Fibroblast of pulmonary artery (primary cell): ENCODE results near the gene ARNT2.

ENCODE experiments used
- DNase-seq: peaks from one replicate; pipeline ENCODE4 v3.0.0-alpha.2; 2010; ENCODE audit warnings: low read depth
- H3K4me3 ChIP-seq: replicated peaks from 2 replicates; pipeline ENCODE4 v1.5.1; 2011; ENCODE audit warnings: low read depth, mild to moderate bottlenecking, control low read depth, low read length, moderate library complexity
- CTCF ChIP-seq: IDR thresholded peaks from 2 replicates; pipeline ENCODE4 v1.5.1; 2011; ENCODE audit warnings: mild to moderate bottlenecking, control low read depth, low read length, inconsistent platforms; ENCODE audit errors: missing control alignments

Gene ARNT2

GRCh38 chr15:80476036-80476435 is 71.9 kb downstream of the ARNT2 start:
- no peak for DNase-seq
- no peak overlapping the region for H3K4me3 ChIP-seq
- no peak for TF ChIP-seq CTCF

GRCh38 chr15:80478075-80478474 is 73.9 kb downstream of the ARNT2 start:
- TF ChIP-seq CTCF: no peak
- DNase-seq: peak; percentile 36
- H3K4me3 ChIP-seq: no peak overlapping the region

- H3K4me3 ChIP-seq: no peak overlapping the region
- no peak for TF ChIP-seq CTCF
- DNase-seq: no peak
These were observed 75.0 kb downstream of the ARNT2 start for GRCh38 chr15:80479191-80479590.

GRCh38 chr15:80480171-80480811 is 76.1 kb downstream of the ARNT2 start:
- H3K4me3 ChIP-seq: no peak overlapping the region
- peak; percentile 60 for DNase-seq
- TF ChIP-seq CTCF: no peak

- H3K4me3 ChIP-seq: no peak overlapping the region
- DNase-seq: peak; percentile 94
- TF ChIP-seq CTCF: no peak
These were observed 76.7 kb downstream of the ARNT2 start for GRCh38 chr15:80480909-80481308.

GRCh38 chr15:80482696-80483095 is 78.5 kb downstream of the ARNT2 start:
- no peak overlapping the region for H3K4me3 ChIP-seq
- no peak for TF ChIP-seq CTCF
- DNase-seq: no peak

GRCh38 chr15:80483725-80484161 is 79.6 kb downstream of the ARNT2 start:
- H3K4me3 ChIP-seq: no peak overlapping the region
- no peak for DNase-seq
- no peak for TF ChIP-seq CTCF
